Measurements from ENCODE around the gene PHACTR1. TPM values are rescaled to one million over a fixed set of nuclear protein-coding genes. Genes with fewer than 3 reads are reported as not detected.

Gene PHACTR1
- total and polyA plus RNA-seq, 2 of the 4 experiments (the other 2 are of a cell fraction) = not detected

GRCh38 chr6:13005994-13006393, 289.4 kb downstream of the PHACTR1 start:
- Histone ChIP-seq H3K14ac (replicated peaks; ENCODE audit: low read depth, low read length) (no peak overlapping the region), H2AK9ac (replicated peaks; ENCODE audit: low read depth, low read length, poor library complexity) (no peak overlapping the region), H3K18ac (ENCODE audit: low read depth, low read length) (no peak overlapping the region), H3K79me1 (ENCODE audit: low read depth in 1 of 2, low read length in 2 of 2) (no peaks in the 10 kb centered on the region), H3K9me1 (ENCODE audit: insufficient read depth, low read length) (no peaks in the 10 kb centered on the region; the same call in 1 of the 2 replicates), H3K4me3 (ENCODE audit: insufficient read depth, low read depth, low read length) (no peak overlapping the region), H4K8ac (ENCODE audit: low read depth in 2 of 2, low read length in 2 of 2) (no peak overlapping the region), H2BK120ac (ENCODE audit: low read depth, low read length) (no peak overlapping the region), H3K36me3 (ENCODE audit: control insufficient read depth, insufficient read depth, low read length) (no peaks in the 10 kb centered on the region), H3K4me1 (ENCODE audit: control insufficient read depth, insufficient read depth, low read length) (no peaks in the 10 kb centered on the region), H3K27ac (ENCODE audit: insufficient read depth, low read length) (no peak overlapping the region), H3K4ac (ENCODE audit: low read depth, low read length) (no peak overlapping the region), H4K5ac (ENCODE audit: low read depth, low read length) (no peak overlapping the region), H3K9ac (ENCODE audit: low read depth, low read length) (no peak overlapping the region), H4K20me1 (ENCODE audit: insufficient read depth, low read length) (no peaks in the 10 kb centered on the region), H3K56ac (ENCODE audit: extremely low read depth, insufficient read depth, low read length) (no peak overlapping the region), H2AFZ (replicated peaks; ENCODE audit: low read length, poor library complexity) (no peak overlapping the region), H4K91ac (ENCODE audit: insufficient read depth, low read depth, low read length) (no peak overlapping the region), H2AK5ac (ENCODE audit: low read depth, low read length) (no peak overlapping the region), H3K9me3 (ENCODE audit: control insufficient read depth, insufficient read depth, low read length) (no peaks in the 10 kb centered on the region), H3K4me2 (ENCODE audit: low read depth, low read length) (no peak overlapping the region), H3K27me3 (ENCODE audit: control insufficient read depth, insufficient read depth, low read length) (no peaks in the 10 kb centered on the region), H3K23ac (ENCODE audit: low read depth, low read length) (no peak overlapping the region), H2BK20ac (ENCODE audit: low read depth, low read length) (no peak overlapping the region), H2BK5ac (ENCODE audit: low read depth, low read length, poor library complexity, severe bottlenecking) (no peak overlapping the region), H2BK15ac (ENCODE audit: low read depth, low read length) (no peak overlapping the region)
- in situ Hi-C loops (cut with MboI; ENCODE audit: low sequenced_read_pairs) (no loop called here), intact Hi-C loops (cut with micrococcal nuclease) (no loop called here), dilution Hi-C loops (cut with HindIII; ENCODE audit: low sequenced_read_pairs, unreplicated experiment) (no loop called here)
- DNase-seq (no peak), ATAC-seq (ENCODE audit: low read depth) (no peak)
- TF ChIP-seq NFE2L2 (IDR thresholded peaks at IDR 0.05; ENCODE audit: low read depth, low read length) = no peak
- TF ChIP-seq MAZ (IDR thresholded peaks at IDR 0.05; ENCODE audit: borderline replicate concordance, low read depth, low read length) = no peak
- no peak for TF ChIP-seq SMC3 (IDR thresholded peaks at IDR 0.05; ENCODE audit: low read depth, low read length)
- TF ChIP-seq USF2 (IDR thresholded peaks at IDR 0.05; ENCODE audit: low read depth, low read length) = no peak
- no peak for TF ChIP-seq BHLHE40 (IDR thresholded peaks at IDR 0.05; ENCODE audit: low read depth, low read length)
- no peak for TF ChIP-seq RCOR1 (IDR thresholded peaks at IDR 0.05; ENCODE audit: insufficient replicate concordance, low read length)
- TF ChIP-seq RAD21 (IDR thresholded peaks at IDR 0.05; ENCODE audit: low read length) = no peak
- no peak for TF ChIP-seq RFX5 (IDR thresholded peaks at IDR 0.05; ENCODE audit: low read depth, low read length)
- TF ChIP-seq MAFK (IDR thresholded peaks at IDR 0.05; ENCODE audit: low read depth, low read length) = no peak
- TF ChIP-seq CHD1 (IDR thresholded peaks at IDR 0.05; ENCODE audit: low read depth, low read length) = no peak
- TF ChIP-seq CEBPB (IDR thresholded peaks at IDR 0.05; ENCODE audit: low read depth, low read length) = no peak
- TF ChIP-seq FOS (IDR thresholded peaks at IDR 0.05; ENCODE audit: low read depth, low read length) = no peak
- TF ChIP-seq ELK1 (IDR thresholded peaks at IDR 0.05; ENCODE audit: borderline replicate concordance, low read depth, low read length) = no peak
- no peak for TF ChIP-seq POLR2A (IDR thresholded peaks at IDR 0.05; ENCODE audit: low read depth, low read length)
- no peak for TF ChIP-seq MXI1 (IDR thresholded peaks at IDR 0.05; ENCODE audit: borderline replicate concordance, low read depth, low read length)
- TF ChIP-seq CTCF (conservative IDR thresholded peaks at IDR 0.05; ENCODE audit: low read depth, low read length) = no peak
- POLR2A ChIA-PET (ENCODE audit: unreplicated experiment) = no interaction called here
- no CpG with 5 or more reads among the region's 5 CpGs for WGBS, 2 experiments (ENCODE audit: extremely low coverage in 2 of 2, insufficient read length in 1 of 2)
- no TSS peak for BruUV-seq (replicated peaks)
- CTCF ChIA-PET = no interaction called here
